Measurements from ENCODE around the gene LRRC14B.
"Not testable (repeated sequence)": the region's sequence is repeated elsewhere in the genome, so short reads cannot be mapped to it uniquely, and the experiment has no call there.

The LRRC14B gene

DNA sequence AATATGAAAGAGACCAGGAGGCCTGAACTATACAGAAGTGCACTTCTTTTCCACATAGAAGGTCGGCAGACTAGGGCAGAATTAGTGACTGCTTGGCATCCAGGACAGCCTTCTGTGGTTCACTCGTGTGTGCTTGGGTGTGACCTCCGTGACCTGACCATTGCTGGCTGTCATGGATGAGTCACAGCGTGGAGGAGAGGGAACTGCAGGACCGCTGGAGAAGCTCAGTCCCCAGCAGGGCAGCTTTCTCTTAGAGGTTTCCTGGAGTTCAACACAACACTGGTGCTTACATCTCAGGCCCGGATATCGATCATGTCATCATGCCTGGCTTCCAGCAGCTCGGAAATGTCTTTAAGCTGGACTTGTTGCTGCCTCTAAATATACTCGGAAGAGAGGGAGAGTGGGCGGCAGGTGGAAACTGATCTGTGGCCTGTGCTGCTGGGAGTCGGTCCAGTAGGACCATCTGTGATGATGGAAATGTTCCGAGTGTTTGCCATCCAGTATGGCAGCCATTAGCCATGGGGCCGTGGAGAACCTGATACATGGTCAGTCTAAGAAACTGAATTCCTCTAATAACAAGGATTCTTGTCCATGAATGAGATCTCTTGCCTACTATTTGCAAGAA lies 49.9 kb downstream of the LRRC14B start:
- DNase-seq (ENCODE audit: low read depth in 3 of 3) = not testable (repeated sequence)

DNA sequence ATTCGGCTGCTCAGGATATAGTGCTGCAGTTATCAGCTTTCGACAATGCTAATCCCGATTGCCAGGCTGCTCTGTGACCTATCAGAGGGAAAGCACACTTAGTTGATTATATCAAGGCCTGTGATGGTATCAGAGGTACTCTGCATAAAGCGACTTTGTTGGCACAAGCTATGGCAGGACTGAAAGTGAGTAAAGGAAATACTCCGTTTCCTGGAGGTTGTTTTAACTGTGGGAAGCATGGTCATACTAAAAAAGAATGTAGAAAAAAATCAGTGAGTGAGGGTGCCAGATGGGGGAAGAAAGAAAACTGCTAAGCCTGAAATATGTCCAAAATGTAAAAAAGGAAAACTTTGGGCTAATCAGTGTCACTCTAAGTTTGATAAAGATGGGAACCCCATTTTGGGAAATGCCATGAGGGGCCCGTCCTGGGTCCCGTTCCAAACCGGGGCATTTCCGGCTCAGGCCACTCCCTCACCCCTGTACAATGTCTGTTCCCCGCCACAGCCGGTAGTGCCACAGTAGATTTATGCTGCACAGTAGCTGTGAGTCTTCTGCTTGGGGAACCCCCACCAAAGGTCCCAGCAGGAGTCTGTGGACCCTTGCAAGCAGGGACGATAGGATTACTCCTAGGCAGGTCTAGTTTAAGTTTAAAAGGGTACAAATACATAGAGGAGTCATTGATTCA lies 52.5 kb downstream of the LRRC14B start:
- DNase-seq (ENCODE audit: low read depth in 3 of 3) = not testable (repeated sequence)

- not testable (repeated sequence) for DNase-seq (ENCODE audit: low read depth in 3 of 3)
Measured at GRCh38 chr5:245717-246116, 54.4 kb downstream of the LRRC14B start.
